WTC11 (cell line): Measurements from ENCODE around the gene ARPC1B. TPM values are rescaled to one million over a fixed set of nuclear protein-coding genes. Genes with fewer than 3 reads are reported as not detected.
A peak's percentile ranks its signal among the peaks of the same experiment; 100 is the strongest.

Experiments
- AR ChIP-seq: fragments of 250-450 bp; sonication (Bioruptor Pico); IDR thresholded peaks from 2 replicates; pipeline ENCODE4 v1.9.0; 2021; ENCODE audit warnings: mild to moderate bottlenecking
- CBFB ChIP-seq: sonication (generic); formaldehyde crosslinking; IDR thresholded peaks from 2 replicates; pipeline ENCODE4 v1.8.1; 2022; ENCODE audit warnings: mild to moderate bottlenecking, low read depth, missing genetic modification reagents
- ETV6 ChIP-seq: sonication (generic); formaldehyde crosslinking; IDR thresholded peaks from 2 replicates; pipeline ENCODE4 v1.8.1; 2022; ENCODE audit warnings: mild to moderate bottlenecking, missing genetic modification reagents
- GABPB1 ChIP-seq: sonication (generic); formaldehyde crosslinking; IDR thresholded peaks from 2 replicates; pipeline ENCODE4 v1.8.1; 2023; ENCODE audit warnings: mild to moderate bottlenecking, missing genetic modification reagents
- GRHL2 ChIP-seq: fragments of 250-450 bp; sonication (Bioruptor Pico); IDR thresholded peaks from 2 replicates; pipeline ENCODE4 v1.8.0; 2022; ENCODE audit warnings: mild to moderate bottlenecking, moderate library complexity; ENCODE audit not compliant: insufficient replicate concordance, severe bottlenecking
- GTF2I ChIP-seq: fragments of 250-450 bp; sonication (Bioruptor Pico); conservative IDR thresholded peaks from 2 replicates; pipeline ENCODE4 v1.4.0; 2021; ENCODE audit warnings: mild to moderate bottlenecking
- HMGA2 ChIP-seq: fragments of 250-450 bp; sonication (Bioruptor Pico); IDR thresholded peaks from 2 replicates; pipeline ENCODE4 v1.4.0; 2021; ENCODE audit warnings: mild to moderate bottlenecking, moderate library complexity
- MAX ChIP-seq: sonication (generic); formaldehyde crosslinking; IDR thresholded peaks from 2 replicates; pipeline ENCODE4 v1.8.0; 2022; ENCODE audit warnings: mild to moderate bottlenecking, missing genetic modification reagents
- MLX ChIP-seq: sonication (generic); formaldehyde crosslinking; IDR thresholded peaks from 2 replicates; pipeline ENCODE4 v1.8.1; 2023; ENCODE audit warnings: mild to moderate bottlenecking, missing genetic modification reagents, moderate library complexity
- NFATC4 ChIP-seq: fragments of 250-450 bp; sonication (Bioruptor Pico); IDR thresholded peaks from 2 replicates; pipeline ENCODE4 v1.9.0; 2021; ENCODE audit warnings: mild to moderate bottlenecking
- NFYB ChIP-seq: sonication (generic); formaldehyde crosslinking; conservative IDR thresholded peaks from 2 replicates; pipeline ENCODE4 v1.8.0; 2022; ENCODE audit warnings: low read depth, missing genetic modification reagents
- NR1H2 ChIP-seq: sonication (generic); formaldehyde crosslinking; IDR thresholded peaks from 2 replicates; pipeline ENCODE4 v1.9.0; 2021; ENCODE audit warnings: mild to moderate bottlenecking, moderate library complexity, missing genetic modification reagents
- NR3C1 ChIP-seq: sonication (generic); formaldehyde crosslinking; conservative IDR thresholded peaks from 2 replicates; pipeline ENCODE4 v1.8.1; 2023; ENCODE audit warnings: low read depth, mild to moderate bottlenecking, missing genetic modification reagents
- RELA ChIP-seq: sonication (generic); formaldehyde crosslinking; IDR thresholded peaks from 2 replicates; pipeline ENCODE4 v1.8.1; 2022; ENCODE audit warnings: missing genetic modification reagents, mild to moderate bottlenecking, borderline replicate concordance
- RORB ChIP-seq: fragments of 250-450 bp; sonication (Bioruptor Pico); IDR thresholded peaks from 2 replicates; pipeline ENCODE4 v1.9.0; 2021; ENCODE audit warnings: mild to moderate bottlenecking
- SOX15 ChIP-seq: fragments of 250-450 bp; sonication (Bioruptor Pico); IDR thresholded peaks from 2 replicates; pipeline ENCODE4 v1.9.0; 2021; ENCODE audit warnings: mild to moderate bottlenecking
- STAT6 ChIP-seq: sonication (generic); formaldehyde crosslinking; conservative IDR thresholded peaks from 2 replicates; pipeline ENCODE4 v1.8.1; 2023; ENCODE audit warnings: mild to moderate bottlenecking, low read depth, missing genetic modification reagents, moderate library complexity
- TEAD1 ChIP-seq: sonication (generic); formaldehyde crosslinking; IDR thresholded peaks from 2 replicates; pipeline ENCODE4 v1.8.0; 2022; ENCODE audit warnings: mild to moderate bottlenecking, missing genetic modification reagents
- TEAD4 ChIP-seq: sonication (generic); formaldehyde crosslinking; IDR thresholded peaks from 2 replicates; pipeline ENCODE4 v1.8.0; 2022; ENCODE audit warnings: mild to moderate bottlenecking, missing genetic modification reagents
- USF2 ChIP-seq: sonication (generic); formaldehyde crosslinking; IDR thresholded peaks from 2 replicates; pipeline ENCODE4 v1.8.1; 2023; ENCODE audit warnings: mild to moderate bottlenecking, missing genetic modification reagents, moderate library complexity
- ZBTB21 ChIP-seq: sonication (generic); formaldehyde crosslinking; IDR thresholded peaks from 2 replicates; pipeline ENCODE4 v1.8.1; 2023; ENCODE audit warnings: mild to moderate bottlenecking, missing genetic modification reagents, borderline replicate concordance
- ZNF263 ChIP-seq: sonication (generic); formaldehyde crosslinking; IDR thresholded peaks from 2 replicates; pipeline ENCODE4 v1.8.1; 2022; ENCODE audit warnings: low read depth, mild to moderate bottlenecking, moderate library complexity, missing genetic modification reagents
- ZSCAN18 ChIP-seq: fragments of 250-450 bp; sonication (Bioruptor Pico); IDR thresholded peaks from 2 replicates; pipeline ENCODE4 v2.1.2; 2022; ENCODE audit warnings: mild to moderate bottlenecking, moderate library complexity
- total RNA-seq: library from RNA; stranded (reverse); gene quantifications from 3 replicates; pipeline ENCODE4 v1.2.3, GENCODE V29; 2021
- TF ChIP-seq, protein P1 (sequence below): sonication (generic); formaldehyde crosslinking; IDR thresholded peaks from 2 replicates; pipeline ENCODE4 v1.8.1; 2022; ENCODE audit warnings: mild to moderate bottlenecking, missing genetic modification reagents, moderate library complexity, borderline replicate concordance
- TF ChIP-seq, protein P2 (sequence below): sonication (generic); formaldehyde crosslinking; IDR thresholded peaks from 2 replicates; pipeline ENCODE4 v1.8.1; 2023; ENCODE audit warnings: mild to moderate bottlenecking, missing genetic modification reagents, borderline replicate concordance

Gene ARPC1B
- total RNA-seq, 1 experiment from 2014 or later, result 66.2 TPM

GRCh38 chr7:99408379-99409191, 34.1 kb downstream of the ARPC1B start, which contains the start of the genes BUD31 and PDAP1 (continued):
- TF ChIP-seq GABPB1 (CRISPR knock-in tag), result peak; percentile 99
- no peak for TF ChIP-seq AR (CRISPR knock-in tag)
- TF ChIP-seq MAX (CRISPR knock-in tag), result peak; percentile 91
- no peak for TF ChIP-seq SOX15 (CRISPR knock-in tag)
- no peak for TF ChIP-seq NFYB
- TF ChIP-seq CBFB (CRISPR knock-in tag), result no peak
- peak; percentile 86 for TF ChIP-seq ETV6 (CRISPR knock-in tag)
- TF ChIP-seq ZSCAN18 (CRISPR knock-in tag), result no peak
- TF ChIP-seq, protein P1, sequence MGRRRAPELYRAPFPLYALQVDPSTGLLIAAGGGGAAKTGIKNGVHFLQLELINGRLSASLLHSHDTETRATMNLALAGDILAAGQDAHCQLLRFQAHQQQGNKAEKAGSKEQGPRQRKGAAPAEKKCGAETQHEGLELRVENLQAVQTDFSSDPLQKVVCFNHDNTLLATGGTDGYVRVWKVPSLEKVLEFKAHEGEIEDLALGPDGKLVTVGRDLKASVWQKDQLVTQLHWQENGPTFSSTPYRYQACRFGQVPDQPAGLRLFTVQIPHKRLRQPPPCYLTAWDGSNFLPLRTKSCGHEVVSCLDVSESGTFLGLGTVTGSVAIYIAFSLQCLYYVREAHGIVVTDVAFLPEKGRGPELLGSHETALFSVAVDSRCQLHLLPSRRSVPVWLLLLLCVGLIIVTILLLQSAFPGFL (CRISPR knock-in tag), result 0 out of 2 replicates have a peak, but pooled peaks have one; percentile 53
- TF ChIP-seq MLX (CRISPR knock-in tag), result no peak
- no peak for TF ChIP-seq GTF2I (CRISPR knock-in tag)
- TF ChIP-seq USF2 (CRISPR knock-in tag), result no peak
- no peak for TF ChIP-seq STAT6 (CRISPR knock-in tag)
- TF ChIP-seq RELA (CRISPR knock-in tag), result 0 out of 2 replicates have a peak, but pooled peaks have one; percentile 36
- TF ChIP-seq NFATC4 (CRISPR knock-in tag), result no peak
- no peak for TF ChIP-seq NR1H2
- peak; percentile 85 for TF ChIP-seq TEAD1 (CRISPR knock-in tag)
- no peak for TF ChIP-seq RORB (CRISPR knock-in tag)
- no peak for TF ChIP-seq NR3C1 (CRISPR knock-in tag)
- TF ChIP-seq HMGA2 (CRISPR knock-in tag), result peak; percentile 21; the same call in 1 of the 2 replicates
- no peak for TF ChIP-seq TEAD4 (CRISPR knock-in tag)
- no peak for TF ChIP-seq ZNF263 (CRISPR knock-in tag)
- no peak for TF ChIP-seq ZBTB21 (CRISPR knock-in tag)
- TF ChIP-seq GRHL2 (CRISPR knock-in tag), result no peak
- TF ChIP-seq, protein P2, sequence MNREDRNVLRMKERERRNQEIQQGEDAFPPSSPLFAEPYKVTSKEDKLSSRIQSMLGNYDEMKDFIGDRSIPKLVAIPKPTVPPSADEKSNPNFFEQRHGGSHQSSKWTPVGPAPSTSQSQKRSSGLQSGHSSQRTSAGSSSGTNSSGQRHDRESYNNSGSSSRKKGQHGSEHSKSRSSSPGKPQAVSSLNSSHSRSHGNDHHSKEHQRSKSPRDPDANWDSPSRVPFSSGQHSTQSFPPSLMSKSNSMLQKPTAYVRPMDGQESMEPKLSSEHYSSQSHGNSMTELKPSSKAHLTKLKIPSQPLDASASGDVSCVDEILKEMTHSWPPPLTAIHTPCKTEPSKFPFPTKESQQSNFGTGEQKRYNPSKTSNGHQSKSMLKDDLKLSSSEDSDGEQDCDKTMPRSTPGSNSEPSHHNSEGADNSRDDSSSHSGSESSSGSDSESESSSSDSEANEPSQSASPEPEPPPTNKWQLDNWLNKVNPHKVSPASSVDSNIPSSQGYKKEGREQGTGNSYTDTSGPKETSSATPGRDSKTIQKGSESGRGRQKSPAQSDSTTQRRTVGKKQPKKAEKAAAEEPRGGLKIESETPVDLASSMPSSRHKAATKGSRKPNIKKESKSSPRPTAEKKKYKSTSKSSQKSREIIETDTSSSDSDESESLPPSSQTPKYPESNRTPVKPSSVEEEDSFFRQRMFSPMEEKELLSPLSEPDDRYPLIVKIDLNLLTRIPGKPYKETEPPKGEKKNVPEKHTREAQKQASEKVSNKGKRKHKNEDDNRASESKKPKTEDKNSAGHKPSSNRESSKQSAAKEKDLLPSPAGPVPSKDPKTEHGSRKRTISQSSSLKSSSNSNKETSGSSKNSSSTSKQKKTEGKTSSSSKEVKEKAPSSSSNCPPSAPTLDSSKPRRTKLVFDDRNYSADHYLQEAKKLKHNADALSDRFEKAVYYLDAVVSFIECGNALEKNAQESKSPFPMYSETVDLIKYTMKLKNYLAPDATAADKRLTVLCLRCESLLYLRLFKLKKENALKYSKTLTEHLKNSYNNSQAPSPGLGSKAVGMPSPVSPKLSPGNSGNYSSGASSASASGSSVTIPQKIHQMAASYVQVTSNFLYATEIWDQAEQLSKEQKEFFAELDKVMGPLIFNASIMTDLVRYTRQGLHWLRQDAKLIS (CRISPR knock-in tag), result no peak
